K562 (cell line): ENCODE measurements around the gene FGF22. TPM values are rescaled to one million over a fixed set of nuclear protein-coding genes. Genes with fewer than 3 reads are reported as not detected.

Experiments used
- ATAC-seq: fragments of 200-7000 bp; cut with Tn5 transposase; 3 replicates; pipeline ENCODE4 v1.9.1; 2020; ENCODE audit warnings: moderate library complexity
- BruUV-seq: library from RNA; stranded (reverse); fragments of 400-500 nt; replicated peaks from 2 replicates; lab custom pipeline; 2021; lab: Mats Ljungman, UMichigan
- CTCF ChIA-PET: fragments of 300-600 bp; formaldehyde crosslinking; extraction: SDS; loops from one replicate; lab custom pipeline; 2021; ENCODE audit warnings: low intra/inter-chr PET ratio; lab: Yijun Ruan, JAX
- POLR2A ChIA-PET: fragments of 300-600, 350-650 bp; sonication (Branson Sonifier 250); formaldehyde crosslinking; extraction: SDS; loops from one replicate; lab custom pipeline; 2021; ENCODE audit warnings: antibody characterized with exemption, inconsistent platforms; lab: Yijun Ruan, JAX
- DNase-seq, 4 experiments: peaks; one replicate each; pipeline versions ENCODE4 v3.0.0 to v3.0.0-alpha.2; 2011 to 2018; ENCODE audit warnings: low spot score in 3 of 4, mixed read lengths in 3 of 4; ENCODE audit errors: extremely low read depth in 1 of 4
- FAIRE-seq: peaks from 2 replicates; lab custom pipeline; 2011; peaks lifted over from hg19 to GRCh38; lab: Jason Lieb, UNC
- H2AFZ ChIP-seq: 2 replicates; pipeline ENCODE4 v1.6.0; 2011; ENCODE audit warnings: low read depth, low read length, control low read depth, inconsistent platforms
- H3K27ac ChIP-seq: fragments of 200-600 bp; 3 replicates; pipeline ENCODE4 v1.8.0; 2011; ENCODE audit warnings: low read depth, mild to moderate bottlenecking, control low read depth, inconsistent platforms, low read length, moderate library complexity, mixed read lengths; ENCODE audit errors: extremely low read depth
- H3K27me3 ChIP-seq, 2 experiments: fragments of 300-600 bp in 1 of 2; 2 replicates in 1 of 2; 3 replicates in 1 of 2; pipeline versions ENCODE4 v1.6.0 to v1.8.0; 2011; ENCODE audit warnings: inconsistent platforms in 2 of 2, low read length in 2 of 2, mild to moderate bottlenecking in 1 of 2, mixed read lengths in 1 of 2, moderate library complexity in 1 of 2; ENCODE audit not compliant: control insufficient read depth in 2 of 2, insufficient read depth in 2 of 2
- H3K36me3 ChIP-seq: fragments of 300-600 bp; 3 replicates; pipeline ENCODE4 v1.8.0; 2011; ENCODE audit warnings: mild to moderate bottlenecking, low read length, inconsistent platforms; ENCODE audit not compliant: control insufficient read depth, insufficient read depth
- H3K4me1 ChIP-seq, 2 experiments: fragments of 200-600 bp in 1 of 2; replicated peaks in 1 of 2; 2 replicates in 1 of 2; 3 replicates in 1 of 2; pipeline versions ENCODE4 v1.5.1 to v1.8.0; 2011; ENCODE audit warnings: inconsistent platforms in 2 of 2, low read length in 2 of 2, mild to moderate bottlenecking in 1 of 2, mixed read lengths in 1 of 2, moderate library complexity in 1 of 2; ENCODE audit not compliant: control insufficient read depth in 2 of 2, insufficient read depth in 2 of 2
- H3K4me2 ChIP-seq: 2 replicates; pipeline ENCODE4 v1.6.1; 2011; ENCODE audit warnings: low read length, control low read depth, inconsistent platforms, mixed read lengths; ENCODE audit not compliant: insufficient read depth
- H3K4me3 ChIP-seq: fragments of 200-600 bp; sonication (generic), shearing (Covaris generic); 2 replicates; pipeline ENCODE4 v1.5.1; 2016; ENCODE audit warnings: control low read depth, inconsistent platforms
- H3K79me2 ChIP-seq: fragments of 200-600 bp; 3 replicates; pipeline ENCODE4 v1.8.0; 2011; ENCODE audit warnings: low read length, inconsistent platforms; ENCODE audit not compliant: control insufficient read depth, insufficient read depth
- H3K9ac ChIP-seq, 2 experiments: 2 replicates each; pipeline versions ENCODE4 v1.6.0 to v1.6.1; 2011; ENCODE audit warnings: low read depth in 2 of 2, low read length in 2 of 2, control low read depth in 1 of 2, inconsistent platforms in 1 of 2, mild to moderate bottlenecking in 1 of 2, mixed read lengths in 1 of 2; ENCODE audit not compliant: insufficient read depth in 1 of 2
- H3K9me1 ChIP-seq: one replicate; pipeline ENCODE4 v1.6.0; 2011; ENCODE audit warnings: inconsistent platforms, mild to moderate bottlenecking, low read length, moderate library complexity; ENCODE audit not compliant: control insufficient read depth, insufficient read depth
- H3K9me3 ChIP-seq: replicated peaks from 2 replicates; pipeline ENCODE4 v1.5.1; 2011; ENCODE audit warnings: low read depth, low read length, inconsistent platforms; ENCODE audit not compliant: control insufficient read depth, insufficient read depth
- H4K20me1 ChIP-seq: replicated peaks from 2 replicates; pipeline ENCODE4 v1.6.1; 2011; ENCODE audit warnings: low read length, inconsistent platforms, mixed read lengths; ENCODE audit not compliant: control insufficient read depth, insufficient read depth
- E2F3 ChIP-seq: fragments of 250-450 bp; sonication (Bioruptor Pico); IDR thresholded peaks from 2 replicates; pipeline ENCODE4 v1.4.0; 2020; ENCODE audit warnings: mild to moderate bottlenecking
- JUND ChIP-seq, 2 experiments: IDR thresholded peaks; 2 replicates in 1 of 2; 3 replicates in 1 of 2; pipeline ENCODE4 v1.6.1; 2011; ENCODE audit warnings: borderline replicate concordance in 2 of 2, low read depth in 2 of 2, low read length in 2 of 2, improper control_type of control experiment in 1 of 2, missing biosample characterization in 1 of 2, missing genetic modification characterization in 1 of 2, missing genetic modification reagents in 1 of 2
- MBD2 ChIP-seq: sonication (generic); IDR thresholded peaks from 2 replicates; pipeline ENCODE4 v1.6.1; 2016; ENCODE audit warnings: low read depth, borderline replicate concordance
- POLR2G ChIP-seq: fragments of 200-400 bp; formaldehyde crosslinking; IDR thresholded peaks from 2 replicates; pipeline ENCODE4 v1.6.1; 2017; ENCODE audit warnings: low read depth, mild to moderate bottlenecking, antibody characterized with exemption, low read length, moderate library complexity
- POLR3G ChIP-seq: IDR thresholded peaks from 2 replicates; pipeline ENCODE4 v1.6.1; 2011; ENCODE audit not compliant: insufficient read length, insufficient replicate concordance; ENCODE audit errors: extremely low read depth
- TGIF2 ChIP-seq: sonication (generic); formaldehyde crosslinking; IDR thresholded peaks from 2 replicates; pipeline ENCODE4 v1.8.1; 2022; ENCODE audit warnings: mild to moderate bottlenecking, missing genetic modification reagents, moderate library complexity
- ZNF121 ChIP-seq: sonication (generic); formaldehyde crosslinking; conservative IDR thresholded peaks from 2 replicates; pipeline ENCODE4 v1.8.0; 2022; ENCODE audit warnings: missing genetic modification reagents
- ZNF75A ChIP-seq: fragments of 450-650 bp; formaldehyde crosslinking; IDR thresholded peaks from 2 replicates; pipeline ENCODE4 v1.4.0; 2020; ENCODE audit warnings: mild to moderate bottlenecking
- WGBS: fragments of 100-300 bp; shearing (Covaris generic); methylation state at CpG from one replicate; pipeline ENCODE4 v1.1.6; 2016; ENCODE audit warnings: low coverage, mixed read lengths; ENCODE audit not compliant: insufficient coverage; ENCODE audit errors: missing lambda C conversion rate; 5-methylcytosine and 5-hydroxymethylcytosine counted together
- in situ Hi-C: fragments of 300-500 bp; cut with MboI; formaldehyde crosslinking; loops from 4 replicates; pipeline ENCODE4 v1.15.0; 2018; ENCODE audit warnings: inconsistent platforms, mixed read lengths
- intact Hi-C: fragments of 100-400 bp; cut with micrococcal nuclease; formaldehyde crosslinking; loops from 2 replicates; pipeline ENCODE4 v1.14.2; 2022
- polyA plus RNA-seq, 8 experiments: library from polyadenylated mRNA; depleted of rRNA in 4 of 8; stranded (reverse) in 5 of 8; unstranded in 3 of 8; fragments of >200 nt; fragmentation: Nextera tagmentation in 2 of 8; fragmentation: Illumina TruSeq in 1 of 8; extraction: Ambion mirVana in 2 of 8; extraction: Trizol in 1 of 8; gene quantifications; 2 replicates each; pipeline versions ENCODE4 v1.2.1 to v1.2.3, GENCODE V29; 2011 to 2014; ENCODE audit warnings: inconsistent platforms in 1 of 8, missing spikeins in 1 of 8
- total RNA-seq, 7 experiments: library from RNA; depleted of rRNA in 6 of 7; stranded (reverse); fragments of >200 nt in 6 of 7; fragmentation: Illumina TruSeq in 2 of 7; extraction: Trizol in 2 of 7; gene quantifications; 2 replicates each; pipeline versions ENCODE4 v1.2.1 to v1.2.3, GENCODE V29; 2011 to 2021; ENCODE audit warnings: low replicate concordance in 1 of 7
- TF ChIP-seq, protein P1 (sequence below): sonication (generic); formaldehyde crosslinking; IDR thresholded peaks from 2 replicates; pipeline ENCODE4 v1.8.1; 2022; ENCODE audit warnings: missing genetic modification reagents
- TF ChIP-seq, protein P2 (sequence below): fragments of 250-450 bp; sonication (Bioruptor Pico); IDR thresholded peaks from 2 replicates; pipeline ENCODE4 v1.8.0; 2021; ENCODE audit warnings: moderate library complexity, mild to moderate bottlenecking, inconsistent platforms
- TF ChIP-seq, protein P3 (sequence below): fragments of 250-450 bp; sonication (Bioruptor Pico); IDR thresholded peaks from 2 replicates; pipeline ENCODE4 v1.5.0; 2021
- TF ChIP-seq, protein P4 (sequence below): sonication (generic); formaldehyde crosslinking; IDR thresholded peaks from 2 replicates; pipeline ENCODE4 v1.8.1; 2023; ENCODE audit warnings: mild to moderate bottlenecking, missing genetic modification reagents

The FGF22 gene
- total and polyA plus RNA-seq, 9 of the 15 experiments (the other 6 are each of a cell fraction or from before 2014, with no cell fraction given), result 0.14 to 2.2 (median 0.86) TPM; not detected in 4

DNA sequence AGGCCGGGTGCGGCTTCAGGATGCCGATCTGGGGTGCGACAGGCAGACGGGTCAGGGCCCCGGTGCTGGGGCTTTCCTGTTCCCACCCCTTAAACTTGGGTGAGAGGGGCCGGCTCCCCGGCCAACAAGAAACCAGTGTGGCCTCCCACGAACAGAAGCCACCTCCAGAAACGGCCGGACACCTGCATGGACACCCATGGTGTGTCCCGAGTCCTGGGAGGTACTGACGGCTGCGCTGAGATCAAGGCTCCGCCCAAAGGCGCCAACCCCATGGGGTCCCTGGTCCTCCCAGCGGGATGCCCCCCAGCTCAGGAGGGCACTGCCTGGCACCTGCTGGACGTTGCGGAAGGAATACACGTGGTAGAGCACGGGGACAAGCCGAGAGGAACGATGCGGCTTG lies 17.9 kb upstream of the FGF22 start (continued):
- TF ChIP-seq, protein P1, sequence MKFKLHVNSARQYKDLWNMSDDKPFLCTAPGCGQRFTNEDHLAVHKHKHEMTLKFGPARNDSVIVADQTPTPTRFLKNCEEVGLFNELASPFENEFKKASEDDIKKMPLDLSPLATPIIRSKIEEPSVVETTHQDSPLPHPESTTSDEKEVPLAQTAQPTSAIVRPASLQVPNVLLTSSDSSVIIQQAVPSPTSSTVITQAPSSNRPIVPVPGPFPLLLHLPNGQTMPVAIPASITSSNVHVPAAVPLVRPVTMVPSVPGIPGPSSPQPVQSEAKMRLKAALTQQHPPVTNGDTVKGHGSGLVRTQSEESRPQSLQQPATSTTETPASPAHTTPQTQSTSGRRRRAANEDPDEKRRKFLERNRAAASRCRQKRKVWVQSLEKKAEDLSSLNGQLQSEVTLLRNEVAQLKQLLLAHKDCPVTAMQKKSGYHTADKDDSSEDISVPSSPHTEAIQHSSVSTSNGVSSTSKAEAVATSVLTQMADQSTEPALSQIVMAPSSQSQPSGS (CRISPR knock-in tag), result no peak
- TF ChIP-seq MBD2 (no peak), POLR2G (peak; percentile 11; the same call in 1 of the 2 replicates), JUND (IDR thresholded peaks at IDR 0.05; ENCODE audit: borderline replicate concordance, low read depth, low read length) (no peak), JUND (tag; IDR thresholded peaks at IDR 0.05; ENCODE audit: borderline replicate concordance, low read depth, low read length) (no peak), E2F3 (CRISPR knock-in tag) (no peak)
- TF ChIP-seq, protein P2, sequence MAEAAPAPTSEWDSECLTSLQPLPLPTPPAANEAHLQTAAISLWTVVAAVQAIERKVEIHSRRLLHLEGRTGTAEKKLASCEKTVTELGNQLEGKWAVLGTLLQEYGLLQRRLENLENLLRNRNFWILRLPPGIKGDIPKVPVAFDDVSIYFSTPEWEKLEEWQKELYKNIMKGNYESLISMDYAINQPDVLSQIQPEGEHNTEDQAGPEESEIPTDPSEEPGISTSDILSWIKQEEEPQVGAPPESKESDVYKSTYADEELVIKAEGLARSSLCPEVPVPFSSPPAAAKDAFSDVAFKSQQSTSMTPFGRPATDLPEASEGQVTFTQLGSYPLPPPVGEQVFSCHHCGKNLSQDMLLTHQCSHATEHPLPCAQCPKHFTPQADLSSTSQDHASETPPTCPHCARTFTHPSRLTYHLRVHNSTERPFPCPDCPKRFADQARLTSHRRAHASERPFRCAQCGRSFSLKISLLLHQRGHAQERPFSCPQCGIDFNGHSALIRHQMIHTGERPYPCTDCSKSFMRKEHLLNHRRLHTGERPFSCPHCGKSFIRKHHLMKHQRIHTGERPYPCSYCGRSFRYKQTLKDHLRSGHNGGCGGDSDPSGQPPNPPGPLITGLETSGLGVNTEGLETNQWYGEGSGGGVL (CRISPR knock-in tag), result no peak

DNA sequence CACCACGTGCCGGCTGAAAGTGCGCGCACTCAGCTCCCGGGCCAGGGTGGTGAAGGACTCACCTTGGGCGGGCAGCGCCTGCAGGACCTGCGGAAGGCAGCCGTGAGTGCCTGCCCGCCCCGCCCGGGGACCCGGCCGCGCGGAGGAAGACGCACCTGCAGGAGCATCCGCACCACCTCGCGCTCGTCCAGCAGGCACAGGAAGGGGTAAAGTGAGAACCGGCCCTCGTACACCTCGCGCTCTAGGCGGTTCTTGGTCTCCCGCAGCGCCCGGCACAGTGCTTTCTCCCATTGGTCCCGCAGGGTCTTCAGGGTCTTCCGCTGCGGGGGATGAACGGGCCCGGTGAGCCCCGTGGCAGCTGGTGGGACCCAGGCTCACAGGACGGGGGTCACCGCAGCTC lies 17.0 kb upstream of the FGF22 start:
- no peak overlapping the region for H3K9ac ChIP-seq
- no peak overlapping the region for H3K4me2 ChIP-seq
- no peak overlapping the region for H3K4me3 ChIP-seq
- in situ Hi-C loops, result no loop called here
- H3K9me3 ChIP-seq, result no peaks in the 10 kb centered on the region; the same call in 1 of the 2 replicates
- WGBS, result 98% methylated on average over 18 of the region's 37 CpGs
- no peak overlapping the region for H3K27ac ChIP-seq
- no peaks in the 10 kb centered on the region for H3K27me3 ChIP-seq
- ChIA-PET CTCF (no interaction called here), POLR2A (no interaction called here)
- H2AFZ ChIP-seq, result no peak overlapping the region
- no peak for FAIRE-seq
- H3K4me1 ChIP-seq, result peaks cover 0 to 14% of the 10 kb centered on the region in 2 experiments; a peak in 1 of 5 replicates
- ATAC-seq, result no peak
- peaks cover 79% of the 10 kb centered on the region; the same call in 2 of the 3 replicates for H3K36me3 ChIP-seq
- intact Hi-C loops, result no loop called here
- no peaks in the 10 kb centered on the region for H4K20me1 ChIP-seq
- BruUV-seq, result no TSS peak
- H3K9me1 ChIP-seq, result no peaks in the 10 kb centered on the region
- 0 out of 3 replicates have a peak, but pooled peaks cover 2% of the 10 kb centered on the region for H3K79me2 ChIP-seq
- no peak for DNase-seq
- TF ChIP-seq, protein P3, sequence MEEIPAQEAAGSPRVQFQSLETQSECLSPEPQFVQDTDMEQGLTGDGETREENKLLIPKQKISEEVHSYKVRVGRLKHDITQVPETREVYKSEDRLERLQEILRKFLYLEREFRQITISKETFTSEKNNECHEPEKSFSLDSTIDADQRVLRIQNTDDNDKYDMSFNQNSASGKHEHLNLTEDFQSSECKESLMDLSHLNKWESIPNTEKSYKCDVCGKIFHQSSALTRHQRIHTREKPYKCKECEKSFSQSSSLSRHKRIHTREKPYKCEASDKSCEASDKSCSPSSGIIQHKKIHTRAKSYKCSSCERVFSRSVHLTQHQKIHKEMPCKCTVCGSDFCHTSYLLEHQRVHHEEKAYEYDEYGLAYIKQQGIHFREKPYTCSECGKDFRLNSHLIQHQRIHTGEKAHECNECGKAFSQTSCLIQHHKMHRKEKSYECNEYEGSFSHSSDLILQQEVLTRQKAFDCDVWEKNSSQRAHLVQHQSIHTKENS (CRISPR knock-in tag), result no peak
- TF ChIP-seq ZNF75A (CRISPR knock-in tag), result no peak
- no peak for TF ChIP-seq POLR3G
- TF ChIP-seq ZNF121, result no peak
- TF ChIP-seq, protein P4, sequence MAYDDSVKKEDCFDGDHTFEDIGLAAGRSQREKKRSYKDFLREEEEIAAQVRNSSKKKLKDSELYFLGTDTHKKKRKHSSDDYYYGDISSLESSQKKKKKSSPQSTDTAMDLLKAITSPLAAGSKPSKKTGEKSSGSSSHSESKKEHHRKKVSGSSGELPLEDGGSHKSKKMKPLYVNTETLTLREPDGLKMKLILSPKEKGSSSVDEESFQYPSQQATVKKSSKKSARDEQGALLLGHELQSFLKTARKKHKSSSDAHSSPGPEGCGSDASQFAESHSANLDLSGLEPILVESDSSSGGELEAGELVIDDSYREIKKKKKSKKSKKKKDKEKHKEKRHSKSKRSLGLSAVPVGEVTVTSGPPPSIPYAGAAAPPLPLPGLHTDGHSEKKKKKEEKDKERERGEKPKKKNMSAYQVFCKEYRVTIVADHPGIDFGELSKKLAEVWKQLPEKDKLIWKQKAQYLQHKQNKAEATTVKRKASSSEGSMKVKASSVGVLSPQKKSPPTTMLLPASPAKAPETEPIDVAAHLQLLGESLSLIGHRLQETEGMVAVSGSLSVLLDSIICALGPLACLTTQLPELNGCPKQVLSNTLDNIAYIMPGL (CRISPR knock-in tag), result no peak
- no peak for TF ChIP-seq TGIF2 (CRISPR knock-in tag)
